Measurements from ENCODE around the gene PCDHGB6. TPM values are rescaled to one million over a fixed set of nuclear protein-coding genes. Genes with fewer than 3 reads are reported as not detected.

PCDHGB6 gene
- total RNA-seq, 1 experiment from 2014 or later: 0.23 TPM

DNA sequence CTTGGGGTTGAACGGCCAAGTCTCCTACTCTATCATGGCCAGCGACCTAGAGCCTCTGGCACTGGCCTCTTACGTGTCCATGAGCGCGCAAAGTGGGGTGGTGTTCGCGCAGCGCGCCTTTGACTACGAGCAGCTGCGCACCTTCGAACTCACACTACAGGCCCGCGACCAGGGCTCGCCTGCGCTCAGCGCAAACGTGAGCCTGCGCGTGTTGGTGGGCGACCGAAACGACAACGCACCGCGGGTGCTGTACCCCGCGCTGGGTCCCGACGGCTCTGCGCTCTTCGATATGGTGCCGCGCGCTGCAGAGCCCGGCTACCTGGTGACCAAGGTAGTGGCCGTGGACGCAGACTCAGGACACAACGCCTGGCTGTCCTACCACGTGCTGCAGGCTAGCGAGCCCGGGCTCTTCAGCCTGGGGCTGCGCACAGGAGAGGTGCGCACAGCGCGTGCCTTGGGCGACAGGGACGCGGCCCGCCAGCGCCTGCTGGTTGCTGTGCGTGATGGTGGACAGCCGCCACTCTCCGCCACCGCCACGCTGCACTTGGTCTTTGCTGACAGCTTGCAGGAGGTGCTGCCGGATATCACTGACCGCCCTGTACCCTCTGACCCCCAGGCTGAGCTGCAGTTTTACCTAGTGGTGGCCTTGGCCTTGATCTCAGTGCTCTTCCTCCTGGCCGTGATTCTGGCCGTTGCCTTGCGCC lies 8.1 kb upstream of the PCDHGB6 start:
- no peak for TF ChIP-seq SIN3A (IDR thresholded peaks at IDR 0.05; ENCODE audit: borderline replicate concordance, insufficient read depth, low read depth, low read length)
- TF ChIP-seq POLR2AphosphoS5 (IDR thresholded peaks at IDR 0.05; ENCODE audit: low read depth, low read length): no peak
- TF ChIP-seq, protein P1, sequence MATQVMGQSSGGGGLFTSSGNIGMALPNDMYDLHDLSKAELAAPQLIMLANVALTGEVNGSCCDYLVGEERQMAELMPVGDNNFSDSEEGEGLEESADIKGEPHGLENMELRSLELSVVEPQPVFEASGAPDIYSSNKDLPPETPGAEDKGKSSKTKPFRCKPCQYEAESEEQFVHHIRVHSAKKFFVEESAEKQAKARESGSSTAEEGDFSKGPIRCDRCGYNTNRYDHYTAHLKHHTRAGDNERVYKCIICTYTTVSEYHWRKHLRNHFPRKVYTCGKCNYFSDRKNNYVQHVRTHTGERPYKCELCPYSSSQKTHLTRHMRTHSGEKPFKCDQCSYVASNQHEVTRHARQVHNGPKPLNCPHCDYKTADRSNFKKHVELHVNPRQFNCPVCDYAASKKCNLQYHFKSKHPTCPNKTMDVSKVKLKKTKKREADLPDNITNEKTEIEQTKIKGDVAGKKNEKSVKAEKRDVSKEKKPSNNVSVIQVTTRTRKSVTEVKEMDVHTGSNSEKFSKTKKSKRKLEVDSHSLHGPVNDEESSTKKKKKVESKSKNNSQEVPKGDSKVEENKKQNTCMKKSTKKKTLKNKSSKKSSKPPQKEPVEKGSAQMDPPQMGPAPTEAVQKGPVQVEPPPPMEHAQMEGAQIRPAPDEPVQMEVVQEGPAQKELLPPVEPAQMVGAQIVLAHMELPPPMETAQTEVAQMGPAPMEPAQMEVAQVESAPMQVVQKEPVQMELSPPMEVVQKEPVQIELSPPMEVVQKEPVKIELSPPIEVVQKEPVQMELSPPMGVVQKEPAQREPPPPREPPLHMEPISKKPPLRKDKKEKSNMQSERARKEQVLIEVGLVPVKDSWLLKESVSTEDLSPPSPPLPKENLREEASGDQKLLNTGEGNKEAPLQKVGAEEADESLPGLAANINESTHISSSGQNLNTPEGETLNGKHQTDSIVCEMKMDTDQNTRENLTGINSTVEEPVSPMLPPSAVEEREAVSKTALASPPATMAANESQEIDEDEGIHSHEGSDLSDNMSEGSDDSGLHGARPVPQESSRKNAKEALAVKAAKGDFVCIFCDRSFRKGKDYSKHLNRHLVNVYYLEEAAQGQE (IDR thresholded peaks at IDR 0.05; ENCODE audit: insufficient read depth in 1 of 2, low read depth in 2 of 2, low read length in 1 of 2): no peak
- TF ChIP-seq, protein P2, sequence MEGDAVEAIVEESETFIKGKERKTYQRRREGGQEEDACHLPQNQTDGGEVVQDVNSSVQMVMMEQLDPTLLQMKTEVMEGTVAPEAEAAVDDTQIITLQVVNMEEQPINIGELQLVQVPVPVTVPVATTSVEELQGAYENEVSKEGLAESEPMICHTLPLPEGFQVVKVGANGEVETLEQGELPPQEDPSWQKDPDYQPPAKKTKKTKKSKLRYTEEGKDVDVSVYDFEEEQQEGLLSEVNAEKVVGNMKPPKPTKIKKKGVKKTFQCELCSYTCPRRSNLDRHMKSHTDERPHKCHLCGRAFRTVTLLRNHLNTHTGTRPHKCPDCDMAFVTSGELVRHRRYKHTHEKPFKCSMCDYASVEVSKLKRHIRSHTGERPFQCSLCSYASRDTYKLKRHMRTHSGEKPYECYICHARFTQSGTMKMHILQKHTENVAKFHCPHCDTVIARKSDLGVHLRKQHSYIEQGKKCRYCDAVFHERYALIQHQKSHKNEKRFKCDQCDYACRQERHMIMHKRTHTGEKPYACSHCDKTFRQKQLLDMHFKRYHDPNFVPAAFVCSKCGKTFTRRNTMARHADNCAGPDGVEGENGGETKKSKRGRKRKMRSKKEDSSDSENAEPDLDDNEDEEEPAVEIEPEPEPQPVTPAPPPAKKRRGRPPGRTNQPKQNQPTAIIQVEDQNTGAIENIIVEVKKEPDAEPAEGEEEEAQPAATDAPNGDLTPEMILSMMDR (IDR thresholded peaks at IDR 0.05): no peak
- no peak for TF ChIP-seq TCF7L2 (IDR thresholded peaks at IDR 0.05; ENCODE audit: low read depth, low read length)
- Histone ChIP-seq H3K27ac (ENCODE audit: low read length) (no peak overlapping the region), H3K27me3 (ENCODE audit: control insufficient read depth, insufficient read depth, low read length) (no peaks in the 10 kb centered on the region; the same call in 1 of the 2 replicates), H3K9me3 (ENCODE audit: control insufficient read depth, insufficient read depth, low read depth, low read length) (no peaks in the 10 kb centered on the region), H3K36me3 (ENCODE audit: control insufficient read depth, insufficient read depth, low read length) (no peaks in the 10 kb centered on the region), H3K4me3 (ENCODE audit: low read depth in 2 of 2, low read length in 2 of 2) (no peak overlapping the region), H3K4me1 (ENCODE audit: control insufficient read depth, insufficient read depth, low read length) (no peaks in the 10 kb centered on the region)
- no TSS peak for BruUV-seq (replicated peaks)
- DNase-seq (ENCODE audit: low read depth, low spot score) (no peak), ATAC-seq (no peak)
- CTCF ChIA-PET: no interaction called here
- in situ Hi-C loops (cut with HindIII; ENCODE audit: low pct_unique_long_range_greater_than_20kb, low sequenced_read_pairs): no loop called here
- POLR2A ChIA-PET: no interaction called here
- intact Hi-C loops (cut with micrococcal nuclease; ENCODE audit: unreplicated experiment): no loop called here

DNA sequence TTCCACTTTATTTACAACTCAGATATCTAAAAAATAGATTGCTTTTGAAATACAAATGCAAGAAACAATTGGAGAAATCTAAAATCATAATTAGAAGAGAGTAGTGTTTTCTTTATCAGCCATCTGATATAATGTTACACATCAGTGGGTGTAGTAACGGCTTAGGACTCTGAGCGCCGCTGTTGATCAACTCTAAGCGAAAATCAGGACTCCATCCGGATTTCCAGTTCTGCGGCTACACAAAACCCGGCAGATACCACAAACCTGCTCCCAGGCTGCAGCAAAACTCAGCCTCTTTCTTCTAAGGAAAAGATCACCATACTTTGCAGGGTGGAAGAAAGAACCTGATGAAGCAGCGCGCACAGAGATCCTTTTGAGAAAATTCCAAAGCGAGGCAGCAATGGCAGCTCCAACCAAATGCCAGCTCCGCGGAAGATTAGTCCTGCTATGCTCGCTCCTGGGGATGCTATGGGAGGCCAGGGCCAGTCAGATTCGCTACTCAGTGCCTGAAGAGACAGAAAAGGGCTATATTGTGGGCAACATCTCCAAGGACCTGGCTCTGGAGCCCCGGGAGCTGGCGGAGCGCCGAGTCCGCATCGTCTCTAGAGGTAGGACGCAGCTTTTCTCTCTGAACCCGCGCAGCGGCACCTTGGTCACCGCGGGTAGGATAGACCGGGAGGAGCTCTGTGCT lies 5.1 kb upstream of the PCDHGB6 start, which contains the start of gene PCDHGA9:
PCDHGA9 (plus strand) TSS at position 226 of the 691 bp plus-strand sequence; CDS start at position 401, 175 bp downstream.
- no peaks in the 10 kb centered on the region for H3K36me3 ChIP-seq (ENCODE audit: control insufficient read depth, insufficient read depth, low read length)
- DNase-seq (ENCODE audit: low read depth, low spot score) (no peak), ATAC-seq (no peak)
- H3K9me3 ChIP-seq (ENCODE audit: control insufficient read depth, insufficient read depth, low read depth, low read length): no peaks in the 10 kb centered on the region
- intact Hi-C loops (cut with micrococcal nuclease; ENCODE audit: unreplicated experiment): no loop called here
- TF ChIP-seq POLR2AphosphoS5 (IDR thresholded peaks at IDR 0.05; ENCODE audit: low read depth, low read length) (no peak), TCF7L2 (IDR thresholded peaks at IDR 0.05; ENCODE audit: low read depth, low read length) (no peak), SIN3A (IDR thresholded peaks at IDR 0.05; ENCODE audit: borderline replicate concordance, insufficient read depth, low read depth, low read length) (no peak)
- TF ChIP-seq, protein P2 (IDR thresholded peaks at IDR 0.05): peak; percentile 20; the same call in 1 of the 2 replicates
- TF ChIP-seq, protein P1 (IDR thresholded peaks at IDR 0.05; ENCODE audit: insufficient read depth in 1 of 2, low read depth in 2 of 2, low read length in 1 of 2): no peak
- H3K27ac ChIP-seq (ENCODE audit: low read length): no peak within 1 kb of the TSS
- H3K4me1 ChIP-seq (ENCODE audit: control insufficient read depth, insufficient read depth, low read length): no peaks in the 10 kb centered on the region
- in situ Hi-C loops (cut with HindIII; ENCODE audit: low pct_unique_long_range_greater_than_20kb, low sequenced_read_pairs): no loop called here
- H3K4me3 ChIP-seq (ENCODE audit: low read depth in 2 of 2, low read length in 2 of 2): no peak within 1 kb of the TSS
- H3K27me3 ChIP-seq (ENCODE audit: control insufficient read depth, insufficient read depth, low read length): no peaks in the 10 kb centered on the region
- CTCF ChIA-PET: interaction anchor here (0.8 kb wide), 1 partner anchor 11 kb away, joined by 3 read pairs; no protein-coding TSS in a partner anchor
- POLR2A ChIA-PET: no interaction called here
- BruUV-seq (replicated peaks): no TSS peak

Measured in Panc1 (cell line).